Ishikawa (cell line): Measurements from ENCODE around the gene ZNF213.

Source experiments
- CEBPB ChIP-seq: IDR thresholded peaks from 2 replicates; pipeline ENCODE4 v1.6.1; 2012
- CREB1 ChIP-seq: IDR thresholded peaks from 2 replicates; pipeline ENCODE4 v1.6.1; 2012; ENCODE audit warnings: low read depth
- EP300 ChIP-seq: IDR thresholded peaks from 2 replicates; pipeline ENCODE4 v1.6.1; 2012; ENCODE audit warnings: borderline replicate concordance
- MAX ChIP-seq: IDR thresholded peaks from 2 replicates; pipeline ENCODE4 v1.6.1; 2012
- RAD21 ChIP-seq: IDR thresholded peaks from 2 replicates; pipeline ENCODE4 v1.6.1; 2012; ENCODE audit warnings: low read depth
- REST ChIP-seq: IDR thresholded peaks from 2 replicates; pipeline ENCODE4 v1.6.1; 2012; ENCODE audit warnings: low read depth, mild to moderate bottlenecking
- TCF12 ChIP-seq: IDR thresholded peaks from 2 replicates; pipeline ENCODE4 v1.6.1; 2012; ENCODE audit warnings: low read depth
- YY1 ChIP-seq: IDR thresholded peaks from 2 replicates; pipeline ENCODE4 v1.6.1; 2012; ENCODE audit warnings: low read depth

- TF ChIP-seq YY1 (no peak), MAX (no peak), CEBPB (no peak), REST (no peak), EP300 (no peak), TCF12 (no peak), RAD21 (no peak), CREB1 (no peak)
These were observed 48.8 kb upstream of the ZNF213 start for GRCh38 chr16:3085868-3086595.
